Colon (tissue), 2 donors: ENCODE measurements around the gene VLDLR.

Experiments
- FAIRE-seq: peaks from 2 replicates; lab custom pipeline; 2012; peaks lifted over from hg19 to GRCh38; lab: Jason Lieb, UNC
- donor health status: control.
- donor health status: control.

Gene VLDLR

GRCh38 chr9:2621722-2622460 lies at the start of gene VLDLR:
Gene VLDLR (plus strand): TSS chr9:2621787. CDS start chr9:2622190, 403 bp downstream.
- FAIRE-seq: no peak

GRCh38 chr9:2574203-2574602 lies 47.4 kb upstream of the VLDLR start:
- FAIRE-seq: no peak

- peak; percentile 33 for FAIRE-seq
These were observed 45.0 kb upstream of the VLDLR start for GRCh38 chr9:2576631-2577030.

GRCh38 chr9:2583308-2584013 lies 38.1 kb upstream of the VLDLR start:
- no peak for FAIRE-seq

- FAIRE-seq: no peak
These were observed 29.6 kb upstream of the VLDLR start for GRCh38 chr9:2591967-2592366.

- FAIRE-seq: no peak
These were observed 27.8 kb upstream of the VLDLR start for GRCh38 chr9:2593744-2594143.

- no peak for FAIRE-seq
These were observed 25.6 kb upstream of the VLDLR start for GRCh38 chr9:2595973-2596372.

- FAIRE-seq: no peak
These were observed 24.1 kb upstream of the VLDLR start for GRCh38 chr9:2597483-2597882.

GRCh38 chr9:2599896-2600295 lies 21.7 kb upstream of the VLDLR start:
- FAIRE-seq: no peak

- no peak for FAIRE-seq
These were observed 21.3 kb upstream of the VLDLR start for GRCh38 chr9:2600307-2600706.

- no peak for FAIRE-seq
These were observed 19.7 kb upstream of the VLDLR start for GRCh38 chr9:2601785-2602378.

- no peak for FAIRE-seq
These were observed 18.9 kb upstream of the VLDLR start for GRCh38 chr9:2602704-2603116.

GRCh38 chr9:2603621-2604020 lies 18.0 kb upstream of the VLDLR start:
- FAIRE-seq: no peak

GRCh38 chr9:2605246-2605645 lies 16.3 kb upstream of the VLDLR start:
- no peak for FAIRE-seq

- FAIRE-seq: no peak
These were observed 13.3 kb upstream of the VLDLR start for GRCh38 chr9:2608276-2608675.

- FAIRE-seq: no peak
These were observed 10.6 kb upstream of the VLDLR start for GRCh38 chr9:2610985-2611384.

GRCh38 chr9:2611961-2612360 lies 9.6 kb upstream of the VLDLR start:
- FAIRE-seq: no peak

GRCh38 chr9:2613730-2614271 lies 7.8 kb upstream of the VLDLR start:
- FAIRE-seq: no peak

- FAIRE-seq: no peak
These were observed 6.1 kb upstream of the VLDLR start for GRCh38 chr9:2615497-2615896.

- FAIRE-seq: no peak
These were observed 4.8 kb upstream of the VLDLR start for GRCh38 chr9:2616692-2617377.

GRCh38 chr9:2618289-2618688 lies 3.3 kb upstream of the VLDLR start:
- FAIRE-seq: no peak

- FAIRE-seq: no peak
These were observed 467 bp upstream of the VLDLR start for GRCh38 chr9:2620919-2621721.
